Measurements from ENCODE around the gene LDHAL6B.

The LDHAL6B gene

DNA sequence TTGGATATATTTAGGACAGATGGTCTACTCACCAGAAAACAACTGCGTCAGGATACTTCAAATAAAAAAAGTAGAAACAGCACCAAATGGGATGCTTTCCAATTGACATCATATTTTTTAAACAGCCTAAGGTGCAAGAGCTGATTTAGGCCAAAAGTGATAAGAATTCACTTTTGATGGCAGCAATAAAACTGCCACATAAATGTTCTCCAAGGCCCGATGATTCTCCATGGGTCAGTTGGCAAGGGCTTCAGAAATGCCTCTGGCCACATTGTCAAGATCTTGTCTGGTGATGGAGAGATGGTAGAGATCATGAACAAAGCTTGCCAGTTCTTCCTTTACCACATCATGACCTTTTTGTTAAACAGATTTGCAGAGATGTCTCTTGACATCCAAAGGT, 38.9 kb downstream of the LDHAL6B start:
- H3K4me3 ChIP-seq (replicated peaks; ENCODE audit: insufficient read depth, low read length), result no peak overlapping the region
- H3K27ac ChIP-seq (replicated peaks), result no peak overlapping the region
- TF ChIP-seq CTCF (IDR thresholded peaks at IDR 0.05; ENCODE audit: insufficient read depth, low read length) (no peak), POLR2AphosphoS5 (IDR thresholded peaks at IDR 0.05; ENCODE audit: low read depth) (no peak), GABPA (IDR thresholded peaks at IDR 0.05; ENCODE audit: low read depth) (no peak)
- TF ChIP-seq, protein P1, sequence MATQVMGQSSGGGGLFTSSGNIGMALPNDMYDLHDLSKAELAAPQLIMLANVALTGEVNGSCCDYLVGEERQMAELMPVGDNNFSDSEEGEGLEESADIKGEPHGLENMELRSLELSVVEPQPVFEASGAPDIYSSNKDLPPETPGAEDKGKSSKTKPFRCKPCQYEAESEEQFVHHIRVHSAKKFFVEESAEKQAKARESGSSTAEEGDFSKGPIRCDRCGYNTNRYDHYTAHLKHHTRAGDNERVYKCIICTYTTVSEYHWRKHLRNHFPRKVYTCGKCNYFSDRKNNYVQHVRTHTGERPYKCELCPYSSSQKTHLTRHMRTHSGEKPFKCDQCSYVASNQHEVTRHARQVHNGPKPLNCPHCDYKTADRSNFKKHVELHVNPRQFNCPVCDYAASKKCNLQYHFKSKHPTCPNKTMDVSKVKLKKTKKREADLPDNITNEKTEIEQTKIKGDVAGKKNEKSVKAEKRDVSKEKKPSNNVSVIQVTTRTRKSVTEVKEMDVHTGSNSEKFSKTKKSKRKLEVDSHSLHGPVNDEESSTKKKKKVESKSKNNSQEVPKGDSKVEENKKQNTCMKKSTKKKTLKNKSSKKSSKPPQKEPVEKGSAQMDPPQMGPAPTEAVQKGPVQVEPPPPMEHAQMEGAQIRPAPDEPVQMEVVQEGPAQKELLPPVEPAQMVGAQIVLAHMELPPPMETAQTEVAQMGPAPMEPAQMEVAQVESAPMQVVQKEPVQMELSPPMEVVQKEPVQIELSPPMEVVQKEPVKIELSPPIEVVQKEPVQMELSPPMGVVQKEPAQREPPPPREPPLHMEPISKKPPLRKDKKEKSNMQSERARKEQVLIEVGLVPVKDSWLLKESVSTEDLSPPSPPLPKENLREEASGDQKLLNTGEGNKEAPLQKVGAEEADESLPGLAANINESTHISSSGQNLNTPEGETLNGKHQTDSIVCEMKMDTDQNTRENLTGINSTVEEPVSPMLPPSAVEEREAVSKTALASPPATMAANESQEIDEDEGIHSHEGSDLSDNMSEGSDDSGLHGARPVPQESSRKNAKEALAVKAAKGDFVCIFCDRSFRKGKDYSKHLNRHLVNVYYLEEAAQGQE (IDR thresholded peaks at IDR 0.05; ENCODE audit: insufficient replicate concordance, low read depth), result no peak
- DNase-seq (ENCODE audit: low read depth in 1 of 2, low spot score in 1 of 2), result no peak
- H3K27me3 ChIP-seq (ENCODE audit: insufficient read depth, poor library complexity, severe bottlenecking), result no peaks in the 10 kb centered on the region

DNA sequence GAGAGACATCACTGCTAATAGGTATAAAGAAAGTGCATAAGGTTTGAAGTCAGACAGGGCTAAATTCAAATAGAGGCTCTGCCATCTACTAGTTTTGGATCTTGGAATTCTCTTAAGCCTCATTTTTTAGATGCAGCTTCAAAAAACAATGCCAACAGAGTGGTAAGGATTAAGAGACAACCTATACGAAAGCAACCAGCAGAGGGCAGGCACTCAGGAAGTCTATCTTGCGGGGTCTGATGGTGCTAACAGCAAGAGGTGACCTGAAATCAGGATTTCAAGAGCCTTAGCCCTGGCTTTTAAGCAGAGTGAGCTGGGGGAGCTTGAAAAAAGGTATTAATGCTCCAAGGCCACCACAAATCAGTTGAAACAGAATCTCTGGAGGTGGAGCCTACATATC, 40.7 kb downstream of the LDHAL6B start:
- DNase-seq (ENCODE audit: low read depth in 1 of 2, low spot score in 1 of 2), result peak; percentile 21 to 44
- TF ChIP-seq POLR2AphosphoS5 (IDR thresholded peaks at IDR 0.05; ENCODE audit: low read depth) (no peak), CTCF (IDR thresholded peaks at IDR 0.05; ENCODE audit: insufficient read depth, low read length) (peak; percentile 54)
- Histone ChIP-seq H3K27me3 (ENCODE audit: insufficient read depth, poor library complexity, severe bottlenecking) (no peaks in the 10 kb centered on the region), H3K27ac (replicated peaks) (no peak overlapping the region), H3K4me3 (replicated peaks; ENCODE audit: insufficient read depth, low read length) (no peak overlapping the region)

- no peak overlapping the region for H3K27ac ChIP-seq (replicated peaks)
- no peaks in the 10 kb centered on the region for H3K27me3 ChIP-seq (ENCODE audit: insufficient read depth, poor library complexity, severe bottlenecking)
- TF ChIP-seq CTCF (IDR thresholded peaks at IDR 0.05; ENCODE audit: insufficient read depth, low read length) (no peak), GABPA (IDR thresholded peaks at IDR 0.05; ENCODE audit: low read depth) (no peak)
- TF ChIP-seq, protein P1 (IDR thresholded peaks at IDR 0.05; ENCODE audit: insufficient replicate concordance, low read depth), result no peak
- DNase-seq (ENCODE audit: low read depth in 1 of 2, low spot score in 1 of 2), result no peak
- H3K4me3 ChIP-seq (replicated peaks; ENCODE audit: insufficient read depth, low read length), result no peak overlapping the region
Measured at GRCh38 chr15:59249816-59250215, 43.2 kb downstream of the LDHAL6B start.

- no peak for TF ChIP-seq SPI1 (IDR thresholded peaks at IDR 0.05; ENCODE audit: borderline replicate concordance, low read depth)
- TF ChIP-seq, protein P1 (IDR thresholded peaks at IDR 0.05; ENCODE audit: insufficient replicate concordance, low read depth), result no peak
- TF ChIP-seq POLR2AphosphoS5 (IDR thresholded peaks at IDR 0.05; ENCODE audit: low read depth), result no peak
- no peak for TF ChIP-seq GABPA (IDR thresholded peaks at IDR 0.05; ENCODE audit: low read depth)
- no peak for TF ChIP-seq CTCF (IDR thresholded peaks at IDR 0.05; ENCODE audit: insufficient read depth, low read length)
- Histone ChIP-seq H3K4me3 (replicated peaks; ENCODE audit: insufficient read depth, low read length) (no peak overlapping the region), H3K27me3 (ENCODE audit: insufficient read depth, poor library complexity, severe bottlenecking) (no peaks in the 10 kb centered on the region), H3K27ac (replicated peaks) (no peak overlapping the region)
- DNase-seq (ENCODE audit: low read depth in 1 of 2, low spot score in 1 of 2), result no peak
Measured at GRCh38 chr15:59250249-59250648, 43.6 kb downstream of the LDHAL6B start.

Data from HL-60 (cell line).